BLaER1 (cell line): ENCODE data around the gene NAGS.
"Not testable (repeated sequence)": the region's sequence is repeated elsewhere in the genome, so short reads cannot be mapped to it uniquely, and the experiment has no call there.

Experiments used
- H3K27ac ChIP-seq: shearing (Covaris generic); formaldehyde crosslinking; 2 replicates; pipeline ENCODE4 v1.8.1; 2022
- H3K27me3 ChIP-seq: shearing (Covaris generic); formaldehyde crosslinking; 2 replicates; pipeline ENCODE4 v1.8.1; 2022
- H3K36me3 ChIP-seq: shearing (Covaris generic); formaldehyde crosslinking; 2 replicates; pipeline ENCODE4 v1.8.1; 2022
- H3K4me1 ChIP-seq: shearing (Covaris generic); formaldehyde crosslinking; 2 replicates; pipeline ENCODE4 v1.8.1; 2022
- H3K4me2 ChIP-seq: shearing (Covaris generic); formaldehyde crosslinking; 2 replicates; pipeline ENCODE4 v1.8.1; 2022
- H3K4me3 ChIP-seq: shearing (Covaris generic); formaldehyde crosslinking; 2 replicates; pipeline ENCODE4 v1.8.1; 2022
- H3K9ac ChIP-seq: shearing (Covaris generic); formaldehyde crosslinking; 2 replicates; pipeline ENCODE4 v1.8.1; 2022
- H3K9me3 ChIP-seq: shearing (Covaris generic); formaldehyde crosslinking; 2 replicates; pipeline ENCODE4 v1.8.1; 2022
- H4K20me1 ChIP-seq: shearing (Covaris generic); formaldehyde crosslinking; 2 replicates; pipeline ENCODE4 v1.8.1; 2022
- Cebpa-rat ChIP-seq: shearing (Covaris generic); IDR thresholded peaks from 2 replicates; pipeline ENCODE4 v1.8.1; 2022

The NAGS gene, protein sequence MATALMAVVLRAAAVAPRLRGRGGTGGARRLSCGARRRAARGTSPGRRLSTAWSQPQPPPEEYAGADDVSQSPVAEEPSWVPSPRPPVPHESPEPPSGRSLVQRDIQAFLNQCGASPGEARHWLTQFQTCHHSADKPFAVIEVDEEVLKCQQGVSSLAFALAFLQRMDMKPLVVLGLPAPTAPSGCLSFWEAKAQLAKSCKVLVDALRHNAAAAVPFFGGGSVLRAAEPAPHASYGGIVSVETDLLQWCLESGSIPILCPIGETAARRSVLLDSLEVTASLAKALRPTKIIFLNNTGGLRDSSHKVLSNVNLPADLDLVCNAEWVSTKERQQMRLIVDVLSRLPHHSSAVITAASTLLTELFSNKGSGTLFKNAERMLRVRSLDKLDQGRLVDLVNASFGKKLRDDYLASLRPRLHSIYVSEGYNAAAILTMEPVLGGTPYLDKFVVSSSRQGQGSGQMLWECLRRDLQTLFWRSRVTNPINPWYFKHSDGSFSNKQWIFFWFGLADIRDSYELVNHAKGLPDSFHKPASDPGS

DNA sequence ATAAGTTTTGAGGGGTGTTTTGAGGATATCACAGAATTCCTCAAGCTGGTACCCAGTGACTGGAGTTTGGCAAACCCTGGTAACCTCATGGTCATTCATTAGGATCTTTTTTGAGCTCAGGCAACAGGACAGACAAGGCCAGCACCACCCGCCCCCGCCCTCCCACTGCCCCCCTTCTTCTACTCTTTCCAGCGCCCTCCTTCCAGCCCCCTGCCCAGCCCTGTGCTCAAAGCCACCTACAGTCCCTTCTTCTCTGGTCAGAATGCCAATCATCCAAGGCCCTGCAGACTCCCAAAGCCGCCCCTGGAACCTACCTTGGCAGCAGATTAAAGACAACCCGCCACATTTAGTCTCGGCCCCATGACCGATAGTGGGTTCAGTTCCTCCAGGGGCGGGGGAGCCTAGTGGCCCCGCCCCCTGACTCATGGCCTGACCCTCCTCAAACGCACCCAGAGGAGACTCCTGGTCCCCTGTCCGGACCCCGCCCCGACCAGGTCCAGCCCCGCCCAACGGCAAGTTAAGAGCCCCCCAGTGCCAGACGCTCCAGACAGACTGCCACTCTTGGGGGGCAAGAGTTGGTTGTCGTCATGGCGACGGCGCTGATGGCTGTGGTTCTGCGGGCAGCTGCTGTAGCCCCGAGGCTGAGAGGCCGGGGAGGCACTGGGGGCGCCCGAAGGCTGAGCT lies at the start of gene NAGS:
NAGS (plus strand) TSS at position 546 of the 684 bp plus-strand sequence; CDS start at position 588, 42 bp downstream.
- Histone ChIP-seq H3K9me3 (no peaks in the 10 kb centered on the region), H3K4me3 (0 out of 2 replicates have a peak within 1 kb of the TSS, but pooled peaks have one; percentile 11), H3K36me3 (0 out of 2 replicates have a peak, but pooled peaks cover under 1% of the 10 kb centered on the region), H3K9ac (no peak within 1 kb of the TSS), H3K27me3 (peaks cover 68% of the 10 kb centered on the region), H3K4me1 (peaks cover 36% of the 10 kb centered on the region), H3K27ac (no peak within 1 kb of the TSS), H4K20me1 (peaks cover 27% of the 10 kb centered on the region), H3K4me2 (no peak within 1 kb of the TSS)
- TF ChIP-seq Cebpa-rat, result no peak

DNA sequence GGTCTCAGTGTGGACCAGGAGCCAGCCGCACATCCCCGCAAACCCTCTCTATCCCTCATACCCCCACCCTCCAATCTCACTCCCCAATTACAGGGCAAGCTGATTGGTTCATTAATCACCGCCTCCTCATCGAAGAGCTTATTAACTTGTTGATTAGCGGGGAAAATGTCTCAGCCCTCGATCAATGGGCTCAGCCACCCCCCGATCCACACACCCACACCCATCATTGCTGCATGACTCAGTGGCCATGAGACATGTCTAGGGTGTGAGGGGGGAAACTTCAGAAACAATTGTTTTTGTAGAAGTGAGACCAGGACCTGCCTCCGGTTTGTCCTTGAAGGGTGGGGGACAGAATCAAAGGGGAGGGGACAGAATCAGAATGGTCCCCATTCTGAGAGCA lies 48.2 kb upstream of the NAGS start:
- TF ChIP-seq Cebpa-rat, result no peak
- no peak overlapping the region for H3K4me2 ChIP-seq
- no peak overlapping the region for H3K27ac ChIP-seq
- H3K4me1 ChIP-seq, result peaks cover 33% of the 10 kb centered on the region
- no peak overlapping the region for H3K4me3 ChIP-seq
- no peaks in the 10 kb centered on the region for H3K36me3 ChIP-seq
- H4K20me1 ChIP-seq, result no peaks in the 10 kb centered on the region
- H3K9ac ChIP-seq, result no peak overlapping the region
- H3K9me3 ChIP-seq, result no peaks in the 10 kb centered on the region
- peaks cover 36% of the 10 kb centered on the region for H3K27me3 ChIP-seq

DNA sequence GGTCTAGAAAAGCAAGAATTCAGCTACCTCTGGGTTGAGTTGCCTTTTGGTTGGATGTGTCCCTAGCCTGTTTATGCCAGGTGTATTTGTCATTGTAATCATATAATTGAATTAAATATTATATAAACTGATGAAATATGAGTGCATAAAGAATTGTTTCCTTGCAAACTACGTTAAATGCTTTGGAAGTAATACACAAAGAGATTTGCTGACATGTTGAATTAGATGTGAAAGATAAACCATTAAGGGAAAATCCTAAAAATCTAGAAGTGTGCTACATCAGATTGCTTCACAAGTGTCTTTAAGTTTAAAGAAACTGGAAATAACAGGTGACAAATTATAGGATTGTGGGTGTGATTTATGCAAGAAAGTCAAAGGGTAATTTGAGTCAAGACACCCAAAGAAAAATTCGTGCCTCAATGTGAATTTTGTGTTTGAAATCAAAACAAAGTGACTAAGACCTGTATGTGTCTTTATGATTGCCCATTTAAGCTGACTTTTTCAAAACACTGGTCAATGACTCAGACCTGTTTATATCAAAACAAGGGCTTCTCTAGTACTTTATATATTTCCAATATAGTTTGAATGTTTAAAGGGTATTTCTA lies 45.6 kb upstream of the NAGS start:
- TF ChIP-seq Cebpa-rat, result no peak
- Histone ChIP-seq H3K36me3 (no peaks in the 10 kb centered on the region), H3K9ac (no peak overlapping the region), H3K27ac (no peak overlapping the region), H4K20me1 (no peaks in the 10 kb centered on the region), H3K4me1 (peaks cover 19% of the 10 kb centered on the region), H3K27me3 (peaks cover 10% of the 10 kb centered on the region), H3K4me2 (no peak overlapping the region), H3K9me3 (no peaks in the 10 kb centered on the region), H3K4me3 (no peak overlapping the region)

DNA sequence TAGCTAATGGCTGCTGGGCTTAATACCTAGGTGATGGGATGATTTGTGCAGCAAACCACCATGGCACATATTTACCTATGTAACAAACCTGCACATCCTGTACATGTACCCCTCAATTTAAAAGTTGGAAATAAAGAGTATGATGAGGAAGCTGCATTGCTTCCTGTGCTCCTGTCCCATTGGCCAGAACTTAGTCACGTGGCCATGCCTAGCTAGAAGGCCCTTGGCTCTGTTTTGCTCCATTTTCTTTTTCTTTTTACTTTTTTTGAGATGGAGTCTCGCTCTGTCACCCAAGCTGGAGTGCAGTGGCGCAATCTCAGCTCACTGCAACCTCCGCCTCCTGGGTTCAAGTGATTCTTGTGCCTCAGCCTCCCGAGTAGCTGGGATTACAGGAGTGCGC lies 43.1 kb upstream of the NAGS start:
- H3K4me3 ChIP-seq, H4K20me1 ChIP-seq, H3K36me3 ChIP-seq, H3K27ac ChIP-seq, H3K4me2 ChIP-seq, H3K9ac ChIP-seq, H3K4me1 ChIP-seq, H3K27me3 ChIP-seq, H3K9me3 ChIP-seq: not testable (repeated sequence)

DNA sequence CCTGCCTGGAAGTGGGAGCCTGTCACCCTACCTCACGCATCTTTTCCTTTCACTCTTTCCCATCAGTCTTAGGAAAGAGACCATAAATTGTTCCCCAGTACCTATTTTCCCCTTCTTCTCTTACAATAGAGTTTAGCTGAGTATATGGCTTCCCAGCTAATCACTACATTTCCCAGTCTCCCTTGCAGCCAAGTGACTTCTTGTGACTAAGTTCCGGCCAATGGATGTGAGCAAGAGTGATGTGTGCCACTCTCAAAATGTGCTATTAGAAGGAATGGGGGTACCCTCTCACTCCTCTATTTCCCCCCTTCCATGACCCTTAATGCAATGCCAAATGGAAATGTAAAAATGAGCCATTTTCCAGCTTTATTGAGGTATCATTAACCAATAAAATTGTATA lies 42.5 kb upstream of the NAGS start:
- H3K27me3 ChIP-seq, result no peaks in the 10 kb centered on the region
- H4K20me1 ChIP-seq, result no peaks in the 10 kb centered on the region
- no peak overlapping the region for H3K9ac ChIP-seq
- H3K4me1 ChIP-seq, result peaks cover 4% of the 10 kb centered on the region; the same call in 1 of the 2 replicates
- no peak overlapping the region for H3K4me2 ChIP-seq
- H3K36me3 ChIP-seq, result no peaks in the 10 kb centered on the region
- TF ChIP-seq Cebpa-rat, result no peak
- H3K27ac ChIP-seq, result no peak overlapping the region
- H3K9me3 ChIP-seq, result no peaks in the 10 kb centered on the region
- H3K4me3 ChIP-seq, result no peak overlapping the region

DNA sequence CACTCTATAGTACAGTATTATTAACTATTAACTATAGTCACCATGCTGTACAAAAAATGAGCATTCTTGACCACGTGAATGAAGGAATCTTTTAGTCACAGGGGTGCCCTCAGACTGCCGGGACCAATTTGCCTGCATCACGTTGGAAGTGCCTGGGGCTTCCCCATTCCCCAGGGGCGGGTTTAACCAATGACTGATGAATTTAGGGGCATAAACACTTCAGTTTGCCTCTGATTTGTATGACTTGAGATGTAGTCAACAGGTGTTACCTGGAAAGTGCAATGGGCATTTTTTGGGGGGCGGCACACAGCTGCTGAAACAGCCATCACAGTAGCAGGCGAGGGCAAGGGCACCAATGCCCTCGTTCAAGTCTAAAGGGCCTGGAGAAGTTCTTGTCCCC lies 41.9 kb upstream of the NAGS start:
- H3K9ac ChIP-seq, result no peak overlapping the region
- no peak overlapping the region for H3K27ac ChIP-seq
- TF ChIP-seq Cebpa-rat, result no peak
- H3K4me1 ChIP-seq, result peaks cover 3% of the 10 kb centered on the region; the same call in 1 of the 2 replicates
- no peaks in the 10 kb centered on the region for H3K27me3 ChIP-seq
- H3K4me3 ChIP-seq, result no peak overlapping the region
- no peak overlapping the region for H3K4me2 ChIP-seq
- H4K20me1 ChIP-seq, result no peaks in the 10 kb centered on the region
- H3K9me3 ChIP-seq, result no peaks in the 10 kb centered on the region
- no peaks in the 10 kb centered on the region for H3K36me3 ChIP-seq

DNA sequence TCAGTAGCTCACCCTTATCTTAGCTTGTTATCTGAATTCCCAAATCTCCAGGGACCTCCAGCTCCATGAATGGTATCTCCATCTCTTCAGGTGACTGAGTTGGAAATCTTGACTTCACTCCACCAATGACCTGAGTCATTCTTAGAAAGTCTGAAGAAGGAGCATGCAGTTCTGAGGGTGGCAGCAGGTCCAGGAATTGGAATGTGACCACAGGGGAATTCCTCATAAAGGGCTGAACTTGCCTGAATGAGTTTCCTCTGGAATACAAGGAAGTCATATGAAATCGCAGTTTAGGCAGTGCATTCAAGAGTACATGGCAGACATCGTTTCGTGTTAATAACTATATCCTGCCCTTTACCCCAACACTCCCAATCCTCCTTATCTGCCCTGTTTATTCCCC lies 38.1 kb upstream of the NAGS start:
- no peak overlapping the region for H3K9ac ChIP-seq
- H3K9me3 ChIP-seq, result no peaks in the 10 kb centered on the region
- no peaks in the 10 kb centered on the region for H3K4me1 ChIP-seq
- no peak overlapping the region for H3K27ac ChIP-seq
- no peaks in the 10 kb centered on the region for H3K27me3 ChIP-seq
- H3K4me3 ChIP-seq, result no peak overlapping the region
- no peaks in the 10 kb centered on the region for H4K20me1 ChIP-seq
- H3K36me3 ChIP-seq, result no peaks in the 10 kb centered on the region
- H3K4me2 ChIP-seq, result no peak overlapping the region
- no peak for TF ChIP-seq Cebpa-rat

DNA sequence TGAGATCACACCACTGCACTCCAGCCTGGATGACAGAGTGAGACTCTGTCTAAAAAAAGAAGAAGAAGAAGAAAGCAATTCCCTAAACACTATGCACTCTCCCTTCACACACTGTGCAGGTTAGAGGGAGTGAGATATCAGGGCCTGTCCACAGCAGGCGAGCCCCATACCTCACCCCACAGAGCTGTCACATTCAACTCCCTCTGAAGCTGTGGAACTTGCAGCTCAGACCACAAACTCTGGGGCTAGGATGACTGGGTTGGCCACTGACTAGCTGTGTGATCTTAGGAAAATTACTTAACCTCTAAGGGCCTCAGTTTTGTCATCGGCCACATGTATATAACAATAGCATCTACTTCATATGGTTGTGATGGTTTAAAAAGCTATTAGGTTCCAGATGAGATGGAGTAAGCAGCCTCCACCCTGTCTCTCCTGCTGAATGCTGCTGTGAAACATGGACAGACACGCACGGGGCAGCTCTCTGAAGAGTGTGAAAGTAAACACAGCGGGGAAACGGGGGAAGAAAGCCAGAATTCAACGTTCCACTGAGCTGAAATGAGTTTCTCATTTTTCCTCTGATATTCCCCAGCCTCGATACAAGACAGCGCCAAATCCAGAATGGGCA lies 37.1 kb upstream of the NAGS start:
- no peak overlapping the region for H3K27ac ChIP-seq
- no peaks in the 10 kb centered on the region for H3K4me1 ChIP-seq
- TF ChIP-seq Cebpa-rat, result no peak
- no peaks in the 10 kb centered on the region for H4K20me1 ChIP-seq
- no peaks in the 10 kb centered on the region for H3K36me3 ChIP-seq
- H3K9ac ChIP-seq, result no peak overlapping the region
- H3K4me3 ChIP-seq, result no peak overlapping the region
- H3K9me3 ChIP-seq, result no peaks in the 10 kb centered on the region
- H3K4me2 ChIP-seq, result no peak overlapping the region
- H3K27me3 ChIP-seq, result no peaks in the 10 kb centered on the region

DNA sequence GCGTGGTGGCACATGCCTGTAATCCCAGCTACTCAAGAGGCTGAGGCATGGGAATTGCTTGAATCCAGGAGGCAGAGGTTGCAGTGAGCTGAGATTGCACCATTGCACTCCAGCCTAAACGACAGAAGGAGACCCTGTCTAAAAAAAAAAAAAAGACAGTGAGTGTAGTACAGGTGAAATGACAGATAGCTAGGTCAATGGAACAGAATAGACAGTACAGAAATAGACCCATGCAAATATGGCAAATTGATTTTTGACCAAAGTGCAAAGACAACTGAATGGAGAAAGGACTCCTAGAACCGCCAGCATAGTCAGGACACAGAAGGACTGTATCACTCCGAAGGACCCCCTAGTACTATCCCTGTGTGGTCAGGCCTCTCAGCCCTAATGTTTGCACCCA lies 34.1 kb upstream of the NAGS start:
- Histone ChIP-seq H3K4me1 (no peaks in the 10 kb centered on the region), H3K4me3 (no peak overlapping the region), H3K4me2 (no peak overlapping the region), H3K27me3 (no peaks in the 10 kb centered on the region), H3K9me3 (no peaks in the 10 kb centered on the region), H4K20me1 (no peaks in the 10 kb centered on the region), H3K27ac (no peak overlapping the region), H3K36me3 (no peaks in the 10 kb centered on the region), H3K9ac (no peak overlapping the region)
- TF ChIP-seq Cebpa-rat, result no peak

DNA sequence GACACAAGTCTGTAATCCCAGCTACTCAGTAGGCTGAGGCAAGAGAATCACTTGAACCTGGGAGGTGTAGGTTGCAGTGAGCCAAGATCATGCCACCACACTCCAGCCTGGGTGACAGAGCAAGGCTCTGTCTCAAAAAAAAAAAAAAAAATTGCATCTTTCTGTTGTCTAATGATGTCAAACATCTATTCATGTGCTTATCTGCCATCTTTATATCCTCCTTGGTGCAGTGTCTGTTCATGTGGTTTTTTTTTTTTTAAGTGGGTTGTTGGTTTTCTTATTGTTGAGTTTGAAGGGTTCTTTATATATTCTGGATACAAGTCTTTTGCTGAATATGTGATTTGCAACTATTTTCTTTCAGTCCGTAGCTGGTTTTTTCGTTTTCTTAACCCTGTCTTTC lies 33.0 kb upstream of the NAGS start:
- not testable (repeated sequence) for H3K27ac ChIP-seq, H3K27me3 ChIP-seq, H4K20me1 ChIP-seq, H3K9me3 ChIP-seq, H3K9ac ChIP-seq, H3K4me3 ChIP-seq, H3K36me3 ChIP-seq, H3K4me2 ChIP-seq, H3K4me1 ChIP-seq

DNA sequence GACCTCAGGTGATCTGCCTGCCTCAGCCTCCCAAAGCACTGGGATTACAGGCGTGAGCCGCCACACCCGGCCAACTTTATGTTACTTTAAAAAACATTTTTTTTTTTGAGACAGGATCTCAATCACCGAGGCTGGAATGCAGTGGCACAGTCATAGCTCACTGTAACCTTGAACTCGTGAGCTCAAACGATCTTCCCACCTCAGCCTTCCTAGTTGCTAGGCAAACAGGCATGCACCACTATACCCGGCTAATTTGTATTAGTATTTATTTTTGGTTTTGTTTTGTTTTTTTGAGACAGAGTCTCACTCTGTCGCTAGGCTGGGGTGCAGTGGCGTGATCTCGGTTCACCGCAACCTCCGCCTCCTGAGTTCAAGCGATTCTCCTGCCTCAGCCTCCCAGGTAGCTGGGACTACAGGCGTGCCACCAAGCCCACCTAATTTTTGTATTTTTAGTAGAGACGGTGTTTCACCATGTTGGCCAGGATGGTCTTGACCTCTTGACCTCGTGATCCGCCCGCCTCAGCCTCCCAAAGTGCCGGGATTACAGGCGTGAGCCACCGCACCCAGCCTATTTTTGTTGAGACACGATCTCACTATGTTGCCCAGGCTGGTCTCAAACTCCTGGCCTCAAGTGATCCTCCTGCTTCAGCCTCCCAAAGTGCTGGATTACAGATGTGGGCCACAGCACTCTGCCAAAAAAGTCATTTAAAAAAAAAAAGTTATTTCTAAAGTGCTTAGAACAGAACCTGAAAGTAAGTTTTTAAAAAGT lies 31.8 kb upstream of the NAGS start:
- not testable (repeated sequence) for H4K20me1 ChIP-seq, H3K4me2 ChIP-seq, H3K27me3 ChIP-seq, H3K27ac ChIP-seq, H3K4me1 ChIP-seq, H3K9me3 ChIP-seq, H3K9ac ChIP-seq, H3K4me3 ChIP-seq, H3K36me3 ChIP-seq
